ENCODE data around the gene TMEM178B. TPM values are rescaled to one million over a fixed set of nuclear protein-coding genes. Genes with fewer than 3 reads are reported as not detected.

The TMEM178B gene
- polyA plus RNA-seq, 1 of the 3 experiments (the other 2 are of a cell fraction) = 0.20 TPM

DNA sequence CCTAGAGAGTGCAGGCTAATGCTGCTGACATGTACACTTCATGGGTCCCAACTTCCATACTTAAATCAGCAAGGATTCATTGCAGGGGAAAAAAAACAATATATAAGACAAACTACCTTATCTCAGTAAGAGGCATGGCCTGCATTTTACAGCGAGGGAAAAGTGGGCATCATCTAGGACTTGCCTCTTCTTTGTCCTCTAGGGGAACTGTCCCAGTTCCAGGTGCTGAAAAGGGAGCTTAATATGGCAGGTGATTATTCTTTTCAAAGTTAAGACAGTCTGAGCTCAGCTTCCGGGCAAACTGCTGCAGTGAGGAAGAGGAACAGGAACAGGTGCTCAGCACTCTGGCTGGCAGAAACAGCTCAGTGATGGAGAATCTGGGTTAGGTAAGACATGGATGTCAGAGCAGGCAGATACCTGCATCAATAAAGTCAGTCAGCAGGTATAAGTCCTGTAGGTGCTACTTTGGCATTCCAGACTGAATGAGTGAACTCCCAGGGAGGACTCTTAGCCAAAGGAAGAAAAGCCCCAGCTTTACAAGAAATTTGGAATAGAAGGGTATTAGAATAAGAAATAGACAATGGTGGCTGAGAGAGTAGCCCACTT, 147.2 kb downstream of the TMEM178B start:
- POLR2A ChIA-PET = interaction anchor here (2.3 kb wide), 1 partner anchor 149 kb away, joined by 10 read pairs; no protein-coding TSS in a partner anchor
- TF ChIP-seq, protein P1, sequence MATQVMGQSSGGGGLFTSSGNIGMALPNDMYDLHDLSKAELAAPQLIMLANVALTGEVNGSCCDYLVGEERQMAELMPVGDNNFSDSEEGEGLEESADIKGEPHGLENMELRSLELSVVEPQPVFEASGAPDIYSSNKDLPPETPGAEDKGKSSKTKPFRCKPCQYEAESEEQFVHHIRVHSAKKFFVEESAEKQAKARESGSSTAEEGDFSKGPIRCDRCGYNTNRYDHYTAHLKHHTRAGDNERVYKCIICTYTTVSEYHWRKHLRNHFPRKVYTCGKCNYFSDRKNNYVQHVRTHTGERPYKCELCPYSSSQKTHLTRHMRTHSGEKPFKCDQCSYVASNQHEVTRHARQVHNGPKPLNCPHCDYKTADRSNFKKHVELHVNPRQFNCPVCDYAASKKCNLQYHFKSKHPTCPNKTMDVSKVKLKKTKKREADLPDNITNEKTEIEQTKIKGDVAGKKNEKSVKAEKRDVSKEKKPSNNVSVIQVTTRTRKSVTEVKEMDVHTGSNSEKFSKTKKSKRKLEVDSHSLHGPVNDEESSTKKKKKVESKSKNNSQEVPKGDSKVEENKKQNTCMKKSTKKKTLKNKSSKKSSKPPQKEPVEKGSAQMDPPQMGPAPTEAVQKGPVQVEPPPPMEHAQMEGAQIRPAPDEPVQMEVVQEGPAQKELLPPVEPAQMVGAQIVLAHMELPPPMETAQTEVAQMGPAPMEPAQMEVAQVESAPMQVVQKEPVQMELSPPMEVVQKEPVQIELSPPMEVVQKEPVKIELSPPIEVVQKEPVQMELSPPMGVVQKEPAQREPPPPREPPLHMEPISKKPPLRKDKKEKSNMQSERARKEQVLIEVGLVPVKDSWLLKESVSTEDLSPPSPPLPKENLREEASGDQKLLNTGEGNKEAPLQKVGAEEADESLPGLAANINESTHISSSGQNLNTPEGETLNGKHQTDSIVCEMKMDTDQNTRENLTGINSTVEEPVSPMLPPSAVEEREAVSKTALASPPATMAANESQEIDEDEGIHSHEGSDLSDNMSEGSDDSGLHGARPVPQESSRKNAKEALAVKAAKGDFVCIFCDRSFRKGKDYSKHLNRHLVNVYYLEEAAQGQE (IDR thresholded peaks at IDR 0.05; ENCODE audit: low read depth, low read length) = peak; percentile 66; the same call in 1 of the 2 replicates
- TF ChIP-seq, protein P2, sequence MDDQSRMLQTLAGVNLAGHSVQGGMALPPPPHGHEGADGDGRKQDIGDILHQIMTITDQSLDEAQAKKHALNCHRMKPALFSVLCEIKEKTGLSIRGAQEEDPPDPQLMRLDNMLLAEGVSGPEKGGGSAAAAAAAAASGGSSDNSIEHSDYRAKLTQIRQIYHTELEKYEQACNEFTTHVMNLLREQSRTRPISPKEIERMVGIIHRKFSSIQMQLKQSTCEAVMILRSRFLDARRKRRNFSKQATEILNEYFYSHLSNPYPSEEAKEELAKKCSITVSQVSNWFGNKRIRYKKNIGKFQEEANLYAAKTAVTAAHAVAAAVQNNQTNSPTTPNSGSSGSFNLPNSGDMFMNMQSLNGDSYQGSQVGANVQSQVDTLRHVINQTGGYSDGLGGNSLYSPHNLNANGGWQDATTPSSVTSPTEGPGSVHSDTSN (IDR thresholded peaks at IDR 0.05) = no peak
- no peak for TF ChIP-seq POLR2AphosphoS5 (IDR thresholded peaks at IDR 0.05; ENCODE audit: low read depth, low read length)
- Histone ChIP-seq H3K9me2 (no peaks in the 10 kb centered on the region), H3K4me1 (ENCODE audit: control insufficient read depth in 1 of 2, insufficient read depth in 2 of 2, low read depth in 1 of 2, low read length in 1 of 2) (peaks cover 0 to 22% of the 10 kb centered on the region in 2 experiments; a peak in 1 of 4 replicates), H3K4me3 (ENCODE audit: low read depth in 2 of 2, low read length in 1 of 2) (no peak overlapping the region), H3K9me3 (no peaks in the 10 kb centered on the region), H3K79me2 (ENCODE audit: insufficient read depth) (no peaks in the 10 kb centered on the region), H2AFZ (ENCODE audit: low read depth) (no peak overlapping the region), H3F3A (replicated peaks; ENCODE audit: insufficient read depth) (no peaks in the 10 kb centered on the region), H3K4me2 (no peak overlapping the region), H4K20me1 (ENCODE audit: insufficient read depth) (no peaks in the 10 kb centered on the region), H3K27me3 (ENCODE audit: insufficient read depth) (no peaks in the 10 kb centered on the region), H3K9ac (no peak overlapping the region), H3K36me3 (replicated peaks in 1 of 2; ENCODE audit: control insufficient read depth in 1 of 2, insufficient read depth in 2 of 2, low read length in 1 of 2) (no peaks in the 10 kb centered on the region), H3K27ac (ENCODE audit: low read depth in 2 of 2, low read length in 1 of 2) (no peak overlapping the region)
- DNase-seq = no peak
- CTCF ChIA-PET = interaction anchor here (0.6 to 8.6 kb wide), 21 partner anchors 8 to 560 kb away, joined by 3 to 165 read pairs (median 5); partner anchors contain the start of genes MRPS33 and TMEM178B
- 15% methylated on average over 2 of the region's 2 CpGs for WGBS (ENCODE audit: low lambda C conversion rate)

DNA sequence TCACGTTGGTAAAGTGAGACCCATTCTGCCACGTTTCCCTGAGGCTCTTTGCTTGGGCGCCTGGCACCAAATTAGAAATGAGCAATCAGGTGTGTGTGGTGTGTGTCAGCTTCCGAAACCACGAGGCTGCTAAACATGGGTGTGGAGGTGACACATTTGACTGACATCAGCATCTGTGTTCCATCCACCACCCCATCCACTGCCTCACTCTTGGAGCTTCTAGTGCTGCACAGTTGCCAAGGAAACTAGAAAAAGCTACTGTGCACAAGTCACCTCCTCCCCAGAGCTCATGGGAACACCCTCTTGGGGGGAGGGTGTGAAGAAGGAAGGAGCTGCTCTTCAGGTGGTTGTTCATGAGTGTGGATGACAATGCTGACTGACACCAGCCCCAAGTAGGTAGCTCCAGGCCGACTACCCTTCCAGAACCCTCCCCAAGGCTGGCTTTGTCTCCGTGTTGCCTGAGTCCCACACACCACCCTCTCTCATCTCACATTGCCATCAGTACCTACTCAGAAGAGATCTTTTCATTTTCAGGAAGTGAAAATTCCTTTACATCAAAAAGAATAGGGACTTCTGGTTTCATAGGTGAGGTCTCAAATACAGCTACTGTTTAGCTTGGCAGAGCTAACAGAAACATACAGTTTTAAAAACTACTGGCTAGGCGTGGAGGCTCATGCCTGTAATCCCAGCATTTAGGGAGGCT, 152.2 kb downstream of the TMEM178B start:
- TF ChIP-seq, protein P3, sequence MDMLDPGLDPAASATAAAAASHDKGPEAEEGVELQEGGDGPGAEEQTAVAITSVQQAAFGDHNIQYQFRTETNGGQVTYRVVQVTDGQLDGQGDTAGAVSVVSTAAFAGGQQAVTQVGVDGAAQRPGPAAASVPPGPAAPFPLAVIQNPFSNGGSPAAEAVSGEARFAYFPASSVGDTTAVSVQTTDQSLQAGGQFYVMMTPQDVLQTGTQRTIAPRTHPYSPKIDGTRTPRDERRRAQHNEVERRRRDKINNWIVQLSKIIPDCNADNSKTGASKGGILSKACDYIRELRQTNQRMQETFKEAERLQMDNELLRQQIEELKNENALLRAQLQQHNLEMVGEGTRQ (IDR thresholded peaks at IDR 0.05; ENCODE audit: borderline replicate concordance, low read depth, low read length) = no peak
- TF ChIP-seq YY1 (IDR thresholded peaks at IDR 0.05; ENCODE audit: low read depth) = no peak
- TF ChIP-seq NFIC (IDR thresholded peaks at IDR 0.05; ENCODE audit: borderline replicate concordance) = no peak
- no peak for TF ChIP-seq NRF1 (IDR thresholded peaks at IDR 0.05; ENCODE audit: low read depth, low read length)
- TF ChIP-seq MXI1 (IDR thresholded peaks at IDR 0.05; ENCODE audit: low read depth, low read length) = no peak
- no peak for TF ChIP-seq SIN3A (IDR thresholded peaks at IDR 0.05; ENCODE audit: borderline replicate concordance, low read depth, low read length)
- TF ChIP-seq FOSL2 (IDR thresholded peaks at IDR 0.05; ENCODE audit: borderline replicate concordance, low read depth) = no peak
- TF ChIP-seq, protein P2 (IDR thresholded peaks at IDR 0.05) = no peak
- TF ChIP-seq, protein P4, sequence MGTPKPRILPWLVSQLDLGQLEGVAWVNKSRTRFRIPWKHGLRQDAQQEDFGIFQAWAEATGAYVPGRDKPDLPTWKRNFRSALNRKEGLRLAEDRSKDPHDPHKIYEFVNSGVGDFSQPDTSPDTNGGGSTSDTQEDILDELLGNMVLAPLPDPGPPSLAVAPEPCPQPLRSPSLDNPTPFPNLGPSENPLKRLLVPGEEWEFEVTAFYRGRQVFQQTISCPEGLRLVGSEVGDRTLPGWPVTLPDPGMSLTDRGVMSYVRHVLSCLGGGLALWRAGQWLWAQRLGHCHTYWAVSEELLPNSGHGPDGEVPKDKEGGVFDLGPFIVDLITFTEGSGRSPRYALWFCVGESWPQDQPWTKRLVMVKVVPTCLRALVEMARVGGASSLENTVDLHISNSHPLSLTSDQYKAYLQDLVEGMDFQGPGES (IDR thresholded peaks at IDR 0.05; ENCODE audit: low read depth, low read length) = no peak
- no peak for TF ChIP-seq JUND (IDR thresholded peaks at IDR 0.05)
- TF ChIP-seq, protein P5, sequence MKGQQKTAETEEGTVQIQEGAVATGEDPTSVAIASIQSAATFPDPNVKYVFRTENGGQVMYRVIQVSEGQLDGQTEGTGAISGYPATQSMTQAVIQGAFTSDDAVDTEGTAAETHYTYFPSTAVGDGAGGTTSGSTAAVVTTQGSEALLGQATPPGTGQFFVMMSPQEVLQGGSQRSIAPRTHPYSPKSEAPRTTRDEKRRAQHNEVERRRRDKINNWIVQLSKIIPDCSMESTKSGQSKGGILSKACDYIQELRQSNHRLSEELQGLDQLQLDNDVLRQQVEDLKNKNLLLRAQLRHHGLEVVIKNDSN (IDR thresholded peaks at IDR 0.05; ENCODE audit: borderline replicate concordance, low read depth) = no peak
- TF ChIP-seq CHD2 (IDR thresholded peaks at IDR 0.05; ENCODE audit: low read length, partially characterized antibody) = no peak
- no peak for TF ChIP-seq TAF1 (IDR thresholded peaks at IDR 0.05; ENCODE audit: borderline replicate concordance, low read depth, low read length)
- Histone ChIP-seq H3K9me2 (no peaks in the 10 kb centered on the region), H3K9me3 (no peaks in the 10 kb centered on the region), H3K27ac (ENCODE audit: low read depth in 2 of 2, low read length in 1 of 2) (no peak overlapping the region), H4K20me1 (ENCODE audit: insufficient read depth) (no peaks in the 10 kb centered on the region), H2AFZ (ENCODE audit: low read depth) (no peak overlapping the region), H3K4me2 (no peak overlapping the region), H3K36me3 (replicated peaks in 1 of 2; ENCODE audit: control insufficient read depth in 1 of 2, insufficient read depth in 2 of 2, low read length in 1 of 2) (no peaks in the 10 kb centered on the region), H3F3A (replicated peaks; ENCODE audit: insufficient read depth) (no peaks in the 10 kb centered on the region), H3K27me3 (ENCODE audit: insufficient read depth) (no peaks in the 10 kb centered on the region), H3K79me2 (ENCODE audit: insufficient read depth) (no peaks in the 10 kb centered on the region), H3K9ac (no peak overlapping the region), H3K4me1 (ENCODE audit: control insufficient read depth in 1 of 2, insufficient read depth in 2 of 2, low read depth in 1 of 2, low read length in 1 of 2) (peaks cover 0 to 5% of the 10 kb centered on the region in 2 experiments; a peak in 2 of 4 replicates), H3K4me3 (ENCODE audit: low read depth in 2 of 2, low read length in 1 of 2) (no peak overlapping the region)
- POLR2A ChIA-PET = interaction anchor here (0.7 to 1.6 kb wide), 2 partner anchors 27 to 211 kb away, joined by 3 read pairs; partner anchors contain the start of gene MRPS33
- WGBS (ENCODE audit: low lambda C conversion rate) = 21% methylated on average over 8 of the region's 8 CpGs
- CTCF ChIA-PET = interaction anchor here (0.7 to 2.0 kb wide), 7 partner anchors 10 to 548 kb away, joined by 3 to 5 read pairs (median 3); no protein-coding TSS in a partner anchor
- no peak for DNase-seq

Data from SK-N-SH (cell line).